HepG2 (cell line): Measurements from ENCODE around the gene DROSHA.

Source experiments
- TF ChIP-seq, protein P1 (sequence below): sonication (generic); formaldehyde crosslinking; IDR thresholded peaks from 2 replicates; pipeline ENCODE4 v1.5.0; 2020; ENCODE audit warnings: missing genetic modification reagents, mild to moderate bottlenecking, borderline replicate concordance
- TF ChIP-seq, protein P2 (sequence below): sonication (generic); formaldehyde crosslinking; IDR thresholded peaks from 2 replicates; pipeline ENCODE4 v1.8.0; 2022; ENCODE audit warnings: mild to moderate bottlenecking, missing genetic modification reagents; ENCODE audit not compliant: insufficient replicate concordance
- TF ChIP-seq, protein P3 (sequence below): IDR thresholded peaks from 2 replicates; pipeline ENCODE4 v1.6.1; 2016; ENCODE audit warnings: missing compliant biosample characterization, missing genetic modification reagents, borderline replicate concordance

DNA sequence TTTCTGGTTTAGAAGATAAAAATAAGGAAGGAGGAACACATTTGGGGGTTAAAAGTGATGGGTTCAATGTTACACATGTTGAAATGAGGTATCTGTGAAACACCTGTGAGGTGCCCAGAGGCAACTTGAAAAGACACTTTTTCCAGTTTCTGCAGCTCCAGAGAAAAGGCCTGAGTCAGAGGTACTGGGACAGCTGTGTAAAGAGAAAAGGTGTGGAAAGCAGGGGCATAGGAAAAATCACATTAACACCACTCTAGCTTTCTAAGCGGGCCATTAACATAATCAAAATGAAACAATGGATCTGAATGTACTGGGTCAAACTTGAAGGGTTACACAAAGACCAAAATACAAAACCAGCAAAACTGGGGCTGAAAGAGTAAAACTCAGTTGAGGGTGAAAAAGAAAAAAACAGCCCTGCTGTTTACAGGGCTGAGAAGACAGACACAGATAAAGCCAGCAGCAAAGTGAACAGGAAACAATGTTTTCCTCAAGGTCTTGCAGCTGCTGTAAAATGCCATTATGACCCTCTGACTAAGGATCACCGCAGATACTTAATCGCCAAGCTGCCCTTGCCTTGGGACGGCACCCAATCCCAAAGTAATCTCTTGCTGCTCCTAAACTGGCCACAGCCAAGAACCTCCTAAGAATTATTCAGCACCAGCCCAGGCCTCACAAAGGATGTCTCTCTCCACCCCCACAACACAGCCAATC lies 104.7 kb downstream of the DROSHA start:
- TF ChIP-seq, protein P1, sequence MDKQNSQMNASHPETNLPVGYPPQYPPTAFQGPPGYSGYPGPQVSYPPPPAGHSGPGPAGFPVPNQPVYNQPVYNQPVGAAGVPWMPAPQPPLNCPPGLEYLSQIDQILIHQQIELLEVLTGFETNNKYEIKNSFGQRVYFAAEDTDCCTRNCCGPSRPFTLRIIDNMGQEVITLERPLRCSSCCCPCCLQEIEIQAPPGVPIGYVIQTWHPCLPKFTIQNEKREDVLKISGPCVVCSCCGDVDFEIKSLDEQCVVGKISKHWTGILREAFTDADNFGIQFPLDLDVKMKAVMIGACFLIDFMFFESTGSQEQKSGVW, result no peak
- TF ChIP-seq, protein P2, sequence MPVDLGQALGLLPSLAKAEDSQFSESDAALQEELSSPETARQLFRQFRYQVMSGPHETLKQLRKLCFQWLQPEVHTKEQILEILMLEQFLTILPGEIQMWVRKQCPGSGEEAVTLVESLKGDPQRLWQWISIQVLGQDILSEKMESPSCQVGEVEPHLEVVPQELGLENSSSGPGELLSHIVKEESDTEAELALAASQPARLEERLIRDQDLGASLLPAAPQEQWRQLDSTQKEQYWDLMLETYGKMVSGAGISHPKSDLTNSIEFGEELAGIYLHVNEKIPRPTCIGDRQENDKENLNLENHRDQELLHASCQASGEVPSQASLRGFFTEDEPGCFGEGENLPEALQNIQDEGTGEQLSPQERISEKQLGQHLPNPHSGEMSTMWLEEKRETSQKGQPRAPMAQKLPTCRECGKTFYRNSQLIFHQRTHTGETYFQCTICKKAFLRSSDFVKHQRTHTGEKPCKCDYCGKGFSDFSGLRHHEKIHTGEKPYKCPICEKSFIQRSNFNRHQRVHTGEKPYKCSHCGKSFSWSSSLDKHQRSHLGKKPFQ (CRISPR knock-in tag), result no peak
- TF ChIP-seq, protein P3, sequence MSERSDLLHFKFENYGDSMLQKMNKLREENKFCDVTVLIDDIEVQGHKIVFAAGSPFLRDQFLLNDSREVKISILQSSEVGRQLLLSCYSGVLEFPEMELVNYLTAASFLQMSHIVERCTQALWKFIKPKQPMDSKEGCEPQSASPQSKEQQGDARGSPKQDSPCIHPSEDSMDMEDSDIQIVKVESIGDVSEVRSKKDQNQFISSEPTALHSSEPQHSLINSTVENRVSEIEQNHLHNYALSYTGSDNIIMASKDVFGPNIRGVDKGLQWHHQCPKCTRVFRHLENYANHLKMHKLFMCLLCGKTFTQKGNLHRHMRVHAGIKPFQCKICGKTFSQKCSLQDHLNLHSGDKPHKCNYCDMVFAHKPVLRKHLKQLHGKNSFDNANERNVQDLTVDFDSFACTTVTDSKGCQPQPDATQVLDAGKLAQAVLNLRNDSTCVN (CRISPR knock-in tag), result no peak
